GM12878 (cell line): ENCODE results near the gene RNPEP. TPM values are rescaled to one million over a fixed set of nuclear protein-coding genes. Genes with fewer than 3 reads are reported as not detected.

Experiments
- ATAC-seq: fragments of 200-7000 bp; cut with Tn5 transposase; 3 replicates; pipeline ENCODE4 v1.9.1; 2020; ENCODE audit warnings: mild to moderate bottlenecking, moderate library complexity
- BruUV-seq: library from RNA; stranded (reverse); fragments of 400-500 nt; replicated peaks from 2 replicates; lab custom pipeline; 2021; lab: Mats Ljungman, UMichigan
- CTCF ChIA-PET: fragments of 300-600 bp; sonication (Branson Sonifier 250); formaldehyde crosslinking; extraction: SDS; loops from one replicate; lab custom pipeline; 2021; ENCODE audit warnings: inconsistent platforms; lab: Yijun Ruan, JAX
- POLR2A ChIA-PET: fragments of 350-600 bp; formaldehyde crosslinking; extraction: SDS; loops from one replicate; lab custom pipeline; 2021; ENCODE audit warnings: inconsistent platforms; lab: Charles Lee
- RAD21 ChIA-PET: fragments of 300-600 bp; sonication (Branson Sonifier 250); formaldehyde crosslinking; loops from one replicate; lab custom pipeline; 2023; ENCODE audit warnings: antibody characterized with exemption; ENCODE audit not compliant: unreplicated experiment; lab: Charles Lee
- SMC1A ChIA-PET: fragments of 300-600 bp; sonication (Branson Sonifier 250); formaldehyde crosslinking; loops from one replicate; lab custom pipeline; 2023; ENCODE audit not compliant: unreplicated experiment, uncharacterized antibody; lab: Charles Lee
- DNase-seq: peaks from one replicate; pipeline ENCODE4 v3.0.0-alpha.2; 2011; ENCODE audit warnings: low read depth, low spot score
- FAIRE-seq: peaks from 3 replicates; lab custom pipeline; 2011; peaks lifted over from hg19 to GRCh38; lab: Jason Lieb, UNC
- H2AFZ ChIP-seq: 2 replicates; pipeline ENCODE4 v1.6.0; 2011; ENCODE audit warnings: low read depth, low read length, control low read depth; ENCODE audit not compliant: control insufficient read depth
- H3K27ac ChIP-seq: 2 replicates; pipeline ENCODE4 v1.5.1; 2011; ENCODE audit warnings: control low read depth; ENCODE audit not compliant: control insufficient read depth, insufficient read depth
- H3K27me3 ChIP-seq, 2 experiments: replicated peaks in 1 of 2; 2 replicates each; pipeline versions ENCODE4 v1.6.0 to v1.6.1; 2011; ENCODE audit warnings: low read length in 1 of 2; ENCODE audit not compliant: control insufficient read depth in 2 of 2, insufficient read depth in 2 of 2
- H3K36me3 ChIP-seq, 2 experiments: 2 replicates each; pipeline ENCODE4 v1.5.1; 2011; ENCODE audit warnings: low read length in 1 of 2; ENCODE audit not compliant: control insufficient read depth in 2 of 2, insufficient read depth in 2 of 2
- H3K4me1 ChIP-seq: 2 replicates; pipeline ENCODE4 v1.6.1; 2011; ENCODE audit warnings: mild to moderate bottlenecking, low read length, moderate library complexity, mixed read lengths; ENCODE audit not compliant: control insufficient read depth, insufficient read depth
- H3K4me2 ChIP-seq: 2 replicates; pipeline ENCODE4 v1.6.0; 2011; ENCODE audit warnings: control low read depth; ENCODE audit not compliant: control insufficient read depth, insufficient read depth
- H3K4me3 ChIP-seq: fragments of 200-600 bp; sonication (generic); 2 replicates; pipeline ENCODE4 v1.5.1; 2016
- H3K79me2 ChIP-seq: 2 replicates; pipeline ENCODE4 v1.6.0; 2011; ENCODE audit warnings: low read length; ENCODE audit not compliant: control insufficient read depth, insufficient read depth
- H3K9ac ChIP-seq: 2 replicates; pipeline ENCODE4 v1.8.0; 2011; ENCODE audit warnings: low read length, control low read depth, mixed read lengths; ENCODE audit not compliant: control insufficient read depth, insufficient read depth
- H3K9me3 ChIP-seq: replicated peaks from 3 replicates; pipeline ENCODE4 v1.5.1; 2011; ENCODE audit warnings: mild to moderate bottlenecking, low read length; ENCODE audit not compliant: control insufficient read depth, insufficient read depth
- H4K20me1 ChIP-seq: 2 replicates; pipeline ENCODE4 v1.6.0; 2011; ENCODE audit not compliant: control insufficient read depth, insufficient read depth
- CHD2 ChIP-seq: IDR thresholded peaks from 2 replicates; pipeline ENCODE4 v1.6.1; 2011; ENCODE audit warnings: low read depth, low read length, improper control_type of control experiment, borderline replicate concordance
- MEF2B ChIP-seq: fragments of 450-650 bp; IDR thresholded peaks from 2 replicates; pipeline ENCODE4 v1.6.1; 2018; ENCODE audit warnings: mild to moderate bottlenecking, moderate library complexity; ENCODE audit not compliant: partially characterized antibody, poor library complexity, severe bottlenecking
- MXI1 ChIP-seq: fragments of 150-350 bp; IDR thresholded peaks from 2 replicates; pipeline ENCODE4 v1.6.1; 2011; ENCODE audit warnings: low read depth, mild to moderate bottlenecking, inconsistent platforms, low read length, improper control_type of control experiment
- NFXL1 ChIP-seq: fragments of 450-650 bp; IDR thresholded peaks from 2 replicates; pipeline ENCODE4 v1.6.1; 2017; ENCODE audit warnings: antibody characterized with exemption, mild to moderate bottlenecking, borderline replicate concordance
- NFYB ChIP-seq: IDR thresholded peaks from 2 replicates; pipeline ENCODE4 v1.6.1; 2011; ENCODE audit warnings: low read depth, mild to moderate bottlenecking, low read length, improper control_type of control experiment, moderate library complexity; ENCODE audit not compliant: insufficient read depth
- PRDM15 ChIP-seq: fragments of 450-650 bp; formaldehyde crosslinking; IDR thresholded peaks from 2 replicates; pipeline ENCODE4 v1.4.0; 2020; ENCODE audit warnings: mild to moderate bottlenecking, moderate library complexity
- RAD51 ChIP-seq: fragments of 450-650 bp; IDR thresholded peaks from 2 replicates; pipeline ENCODE4 v1.6.1; 2016; ENCODE audit warnings: moderate library complexity, mild to moderate bottlenecking, inconsistent platforms
- RELA ChIP-seq: fragments of 450-650 bp; IDR thresholded peaks from 2 replicates; pipeline ENCODE4 v1.8.0; 2014; ENCODE audit warnings: borderline replicate concordance; ENCODE audit not compliant: partially characterized antibody
- SMC3 ChIP-seq: IDR thresholded peaks from 2 replicates; pipeline ENCODE4 v1.6.1; 2011; ENCODE audit warnings: low read length, improper control_type of control experiment, borderline replicate concordance
- SREBF2 ChIP-seq: IDR thresholded peaks from 2 replicates; pipeline ENCODE4 v1.6.1; 2012; ENCODE audit warnings: mild to moderate bottlenecking, low read length
- YBX1 ChIP-seq: fragments of 450-650 bp; IDR thresholded peaks from 2 replicates; pipeline ENCODE4 v1.6.1; 2016; ENCODE audit warnings: antibody characterized with exemption
- ZBTB33 ChIP-seq: fragments of 450-650 bp; IDR thresholded peaks from 2 replicates; pipeline ENCODE4 v1.6.1; 2017; ENCODE audit warnings: mild to moderate bottlenecking
- ZBTB4 ChIP-seq: fragments of 450-650 bp; formaldehyde crosslinking; IDR thresholded peaks from 2 replicates; pipeline ENCODE4 v1.4.0; 2022; ENCODE audit warnings: mild to moderate bottlenecking, moderate library complexity
- ZNF217 ChIP-seq: fragments of 450-650 bp; IDR thresholded peaks from 2 replicates; pipeline ENCODE4 v1.6.1; 2017; ENCODE audit warnings: antibody characterized with exemption, mild to moderate bottlenecking
- WGBS: methylation state at CpG from one replicate; pipeline ENCODE4 v1.1.6; 2016; ENCODE audit warnings: low lambda C conversion rate; ENCODE audit not compliant: insufficient replicate concordance, insufficient coverage; ENCODE audit errors: missing lambda C conversion rate; 5-methylcytosine and 5-hydroxymethylcytosine counted together
- in situ Hi-C: fragments of 300-500 bp; cut with MboI; formaldehyde crosslinking; loops from 9 replicates; pipeline ENCODE4 v1.14.3; 2018; ENCODE audit warnings: mixed read lengths
- intact Hi-C: fragments of 100-400 bp; cut with micrococcal nuclease; formaldehyde crosslinking; loops from one replicate; pipeline ENCODE4 v1.14.2; 2022; ENCODE audit not compliant: unreplicated experiment
- polyA plus RNA-seq, 11 experiments: library from polyadenylated mRNA; depleted of rRNA in 4 of 11; unstranded in 6 of 11; stranded (reverse) in 5 of 11; fragments of >200 nt; fragmentation: Nextera tagmentation in 4 of 11; fragmentation: Illumina TruSeq in 1 of 11; extraction: Ambion mirVana in 4 of 11; extraction: Trizol in 1 of 11; gene quantifications; 1 replicate in 1 of 11; 2 replicates in 10 of 11; pipeline versions ENCODE4 v1.2.1 to v1.2.3, GENCODE V29; 2011 to 2016; ENCODE audit warnings: inconsistent platforms in 2 of 11, missing spikeins in 2 of 11, low read depth in 1 of 11
- total RNA-seq, 4 experiments: library from RNA; depleted of rRNA in 3 of 4; stranded (reverse); fragments of >200 nt in 3 of 4; fragmentation: Illumina TruSeq in 1 of 4; extraction: Trizol in 1 of 4; gene quantifications; 2 replicates each; pipeline versions ENCODE4 v1.2.1 to v1.2.3, GENCODE V29; 2013 to 2021

Gene RNPEP
- total and polyA plus RNA-seq, 10 of the 15 experiments (the other 5 are each of a cell fraction or from before 2014, with no cell fraction given): 18.3 to 68.2 (median 44.6) TPM

- TF ChIP-seq ZNF217 (no peak), CHD2 (no peak), ZBTB4 (no peak), SMC3 (no peak)
Observed at GRCh38 chr1:201937624-201938213, 44.7 kb upstream of the RNPEP start (continued).

GRCh38 chr1:201938440-201939035, 43.9 kb upstream of the RNPEP start:
- DNase-seq (no peak), ATAC-seq (no peak), FAIRE-seq (no peak)
- POLR2A ChIA-PET: no interaction called here
- SMC1A ChIA-PET: no interaction called here
- RAD21 ChIA-PET: no interaction called here
- no peaks in the 10 kb centered on the region; a peak in 2 of 4 replicates for H3K27me3 ChIP-seq
- no peaks in the 10 kb centered on the region for H3K36me3 ChIP-seq
- CTCF ChIA-PET: interaction anchor here (1.1 kb wide), 1 partner anchor 43 kb away, joined by 4 read pairs; no protein-coding TSS in a partner anchor
- no peaks in the 10 kb centered on the region for H3K9me3 ChIP-seq
- no peak overlapping the region for H3K4me2 ChIP-seq
- H3K79me2 ChIP-seq: no peaks in the 10 kb centered on the region
- no peak overlapping the region for H3K27ac ChIP-seq
- intact Hi-C loops (no loop called here), in situ Hi-C loops (no loop called here)
- H2AFZ ChIP-seq: no peak overlapping the region
- WGBS: 62% methylated on average over 4 of the region's 4 CpGs
- no TSS peak for BruUV-seq
- H3K9ac ChIP-seq: no peak overlapping the region
- H3K4me3 ChIP-seq: no peak overlapping the region
- H4K20me1 ChIP-seq: no peaks in the 10 kb centered on the region
- no peaks in the 10 kb centered on the region for H3K4me1 ChIP-seq
- TF ChIP-seq MXI1 (no peak), ZBTB33 (no peak), PRDM15 (CRISPR knock-in tag) (no peak), SREBF2 (no peak), NFXL1 (no peak), MEF2B (no peak), YBX1 (no peak), NFYB (no peak), RELA (no peak), RAD51 (no peak)
